GM12878 (cell line): ENCODE results near the gene SLC11A2. TPM values are rescaled to one million over a fixed set of nuclear protein-coding genes. Genes with fewer than 3 reads are reported as not detected.

Experiments
- ATAC-seq: fragments of 200-7000 bp; cut with Tn5 transposase; 3 replicates; pipeline ENCODE4 v1.9.1; 2020; ENCODE audit warnings: mild to moderate bottlenecking, moderate library complexity
- BruUV-seq: library from RNA; stranded (reverse); fragments of 400-500 nt; replicated peaks from 2 replicates; lab custom pipeline; 2021; lab: Mats Ljungman, UMichigan
- CTCF ChIA-PET: fragments of 300-600 bp; sonication (Branson Sonifier 250); formaldehyde crosslinking; extraction: SDS; loops from one replicate; lab custom pipeline; 2021; ENCODE audit warnings: inconsistent platforms; lab: Yijun Ruan, JAX
- POLR2A ChIA-PET: fragments of 350-600 bp; formaldehyde crosslinking; extraction: SDS; loops from one replicate; lab custom pipeline; 2021; ENCODE audit warnings: inconsistent platforms; lab: Charles Lee
- RAD21 ChIA-PET: fragments of 300-600 bp; sonication (Branson Sonifier 250); formaldehyde crosslinking; loops from one replicate; lab custom pipeline; 2023; ENCODE audit warnings: antibody characterized with exemption; ENCODE audit not compliant: unreplicated experiment; lab: Charles Lee
- SMC1A ChIA-PET: fragments of 300-600 bp; sonication (Branson Sonifier 250); formaldehyde crosslinking; loops from one replicate; lab custom pipeline; 2023; ENCODE audit not compliant: unreplicated experiment, uncharacterized antibody; lab: Charles Lee
- DNase-seq: peaks from one replicate; pipeline ENCODE4 v3.0.0-alpha.2; 2011; ENCODE audit warnings: low read depth, low spot score
- FAIRE-seq: peaks from 3 replicates; lab custom pipeline; 2011; peaks lifted over from hg19 to GRCh38; lab: Jason Lieb, UNC
- H2AFZ ChIP-seq: 2 replicates; pipeline ENCODE4 v1.6.0; 2011; ENCODE audit warnings: low read depth, low read length, control low read depth; ENCODE audit not compliant: control insufficient read depth
- H3K27ac ChIP-seq: 2 replicates; pipeline ENCODE4 v1.5.1; 2011; ENCODE audit warnings: control low read depth; ENCODE audit not compliant: control insufficient read depth, insufficient read depth
- H3K27me3 ChIP-seq, 2 experiments: replicated peaks in 1 of 2; 2 replicates each; pipeline versions ENCODE4 v1.6.0 to v1.6.1; 2011; ENCODE audit warnings: low read length in 1 of 2; ENCODE audit not compliant: control insufficient read depth in 2 of 2, insufficient read depth in 2 of 2
- H3K36me3 ChIP-seq, 2 experiments: 2 replicates each; pipeline ENCODE4 v1.5.1; 2011; ENCODE audit warnings: low read length in 1 of 2; ENCODE audit not compliant: control insufficient read depth in 2 of 2, insufficient read depth in 2 of 2
- H3K4me1 ChIP-seq: 2 replicates; pipeline ENCODE4 v1.6.1; 2011; ENCODE audit warnings: mild to moderate bottlenecking, low read length, moderate library complexity, mixed read lengths; ENCODE audit not compliant: control insufficient read depth, insufficient read depth
- H3K4me2 ChIP-seq: 2 replicates; pipeline ENCODE4 v1.6.0; 2011; ENCODE audit warnings: control low read depth; ENCODE audit not compliant: control insufficient read depth, insufficient read depth
- H3K4me3 ChIP-seq: fragments of 200-600 bp; sonication (generic); 2 replicates; pipeline ENCODE4 v1.5.1; 2016
- H3K79me2 ChIP-seq: 2 replicates; pipeline ENCODE4 v1.6.0; 2011; ENCODE audit warnings: low read length; ENCODE audit not compliant: control insufficient read depth, insufficient read depth
- H3K9ac ChIP-seq: 2 replicates; pipeline ENCODE4 v1.8.0; 2011; ENCODE audit warnings: low read length, control low read depth, mixed read lengths; ENCODE audit not compliant: control insufficient read depth, insufficient read depth
- H3K9me3 ChIP-seq: replicated peaks from 3 replicates; pipeline ENCODE4 v1.5.1; 2011; ENCODE audit warnings: mild to moderate bottlenecking, low read length; ENCODE audit not compliant: control insufficient read depth, insufficient read depth
- H4K20me1 ChIP-seq: 2 replicates; pipeline ENCODE4 v1.6.0; 2011; ENCODE audit not compliant: control insufficient read depth, insufficient read depth
- ATF3 ChIP-seq: IDR thresholded peaks from 2 replicates; pipeline ENCODE4 v1.6.1; 2011; ENCODE audit warnings: low read depth, mild to moderate bottlenecking, low read length, moderate library complexity, borderline replicate concordance; ENCODE audit errors: extremely low read depth
- CBFB ChIP-seq: IDR thresholded peaks from 2 replicates; pipeline ENCODE4 v1.6.1; 2016; ENCODE audit warnings: antibody characterized with exemption, low read depth
- CHD4 ChIP-seq: fragments of 200-600 bp; sonication (generic); IDR thresholded peaks from 2 replicates; pipeline ENCODE4 v1.6.1; 2016; ENCODE audit warnings: mild to moderate bottlenecking
- CUX1 ChIP-seq: IDR thresholded peaks from 2 replicates; pipeline ENCODE4 v1.6.1; 2012; ENCODE audit warnings: improper control_type of control experiment, low read depth, low read length; ENCODE audit not compliant: insufficient replicate concordance
- DPF2 ChIP-seq: fragments of 450-650 bp; IDR thresholded peaks from 2 replicates; pipeline ENCODE4 v1.6.1; 2017; ENCODE audit warnings: mild to moderate bottlenecking
- EP300 ChIP-seq, 2 experiments: fragments of 150-350 bp in 1 of 2; IDR thresholded peaks; 2 replicates each; pipeline ENCODE4 v1.6.1; 2011 to 2012; ENCODE audit warnings: low read depth in 2 of 2, low read length in 2 of 2, borderline replicate concordance in 1 of 2, improper control_type of control experiment in 1 of 2, inconsistent platforms in 1 of 2; ENCODE audit not compliant: control insufficient read depth in 1 of 2
- LARP7 ChIP-seq: fragments of 450-650 bp; IDR thresholded peaks from 2 replicates; pipeline ENCODE4 v1.6.1; 2017; ENCODE audit warnings: mild to moderate bottlenecking
- NBN ChIP-seq: fragments of 450-650 bp; IDR thresholded peaks from 2 replicates; pipeline ENCODE4 v1.6.1; 2016
- NFYA ChIP-seq: IDR thresholded peaks from 2 replicates; pipeline ENCODE4 v1.6.1; 2011; ENCODE audit warnings: low read depth, mild to moderate bottlenecking, low read length, improper control_type of control experiment, borderline replicate concordance
- NR2C1 ChIP-seq: fragments of 450-650 bp; IDR thresholded peaks from 2 replicates; pipeline ENCODE4 v1.6.1; 2017; ENCODE audit warnings: antibody characterized with exemption, mild to moderate bottlenecking, moderate library complexity
- RFX5 ChIP-seq: IDR thresholded peaks from 2 replicates; pipeline ENCODE4 v1.6.1; 2011; ENCODE audit warnings: low read depth, low read length, improper control_type of control experiment
- SMARCA5 ChIP-seq: fragments of 450-650 bp; IDR thresholded peaks from 2 replicates; pipeline ENCODE4 v1.6.1; 2017; ENCODE audit warnings: mild to moderate bottlenecking
- SREBF1 ChIP-seq: IDR thresholded peaks from 2 replicates; pipeline ENCODE4 v1.6.1; 2012; ENCODE audit warnings: mild to moderate bottlenecking, low read length
- STAT1 ChIP-seq: fragments of 450-650 bp; conservative IDR thresholded peaks from 2 replicates; pipeline ENCODE4 v1.6.1; 2014; ENCODE audit warnings: antibody characterized with exemption, mild to moderate bottlenecking
- USF1 ChIP-seq: IDR thresholded peaks from 2 replicates; pipeline ENCODE4 v1.6.1; 2011; ENCODE audit warnings: borderline replicate concordance, low read depth, mild to moderate bottlenecking, moderate library complexity, mixed read lengths, low read length; ENCODE audit not compliant: insufficient read depth; ENCODE audit errors: extremely low read length
- USF2 ChIP-seq: IDR thresholded peaks from 2 replicates; pipeline ENCODE4 v1.6.1; 2011; ENCODE audit warnings: low read depth, low read length, improper control_type of control experiment, borderline replicate concordance
- whole genome bisulfite sequencing: methylation state at CpG from one replicate; pipeline ENCODE4 v1.1.6; 2016; ENCODE audit warnings: low lambda C conversion rate; ENCODE audit not compliant: insufficient replicate concordance, insufficient coverage; ENCODE audit errors: missing lambda C conversion rate; 5-methylcytosine and 5-hydroxymethylcytosine counted together
- in situ Hi-C: fragments of 300-500 bp; cut with MboI; formaldehyde crosslinking; loops from 9 replicates; pipeline ENCODE4 v1.14.3; 2018; ENCODE audit warnings: mixed read lengths
- intact Hi-C: fragments of 100-400 bp; cut with micrococcal nuclease; formaldehyde crosslinking; loops from one replicate; pipeline ENCODE4 v1.14.2; 2022; ENCODE audit not compliant: unreplicated experiment
- polyA plus RNA-seq, 11 experiments: library from polyadenylated mRNA; depleted of rRNA in 4 of 11; unstranded in 6 of 11; stranded (reverse) in 5 of 11; fragments of >200 nt; fragmentation: Nextera tagmentation in 4 of 11; fragmentation: Illumina TruSeq in 1 of 11; extraction: Ambion mirVana in 4 of 11; extraction: Trizol in 1 of 11; gene quantifications; 1 replicate in 1 of 11; 2 replicates in 10 of 11; pipeline versions ENCODE4 v1.2.1 to v1.2.3, GENCODE V29; 2011 to 2016; ENCODE audit warnings: inconsistent platforms in 2 of 11, missing spikeins in 2 of 11, low read depth in 1 of 11
- total RNA-seq, 4 experiments: library from RNA; depleted of rRNA in 3 of 4; stranded (reverse); fragments of >200 nt in 3 of 4; fragmentation: Illumina TruSeq in 1 of 4; extraction: Trizol in 1 of 4; gene quantifications; 2 replicates each; pipeline versions ENCODE4 v1.2.1 to v1.2.3, GENCODE V29; 2013 to 2021

The SLC11A2 gene
- total and polyA plus RNA-seq, 10 of the 15 experiments (the other 5 are each of a cell fraction or from before 2014, with no cell fraction given) = 6.2 to 29.4 (median 15.6) TPM

GRCh38 chr12:50984586-50985298 is 41.4 kb downstream of the SLC11A2 start:
- no TSS peak for BruUV-seq
- 52% methylated on average over 2 of the region's 2 CpGs for WGBS
- no peak overlapping the region for H3K27ac ChIP-seq
- no peaks in the 10 kb centered on the region for H4K20me1 ChIP-seq
- SMC1A ChIA-PET = interaction anchor here (0.5 to 7.6 kb wide), 16 partner anchors 15 to 357 kb away, joined by 3 to 129 read pairs (median 4); partner anchors contain the start of gene ATF1
- in situ Hi-C loops (no loop called here), intact Hi-C loops (loop anchor here (5.0 kb wide), 1 partner anchor 217 kb away; no protein-coding TSS in a partner anchor)
- RAD21 ChIA-PET = interaction anchor here (1.2 to 7.3 kb wide), 7 partner anchors 37 to 320 kb away, joined by 3 to 114 read pairs (median 5); partner anchors contain the start of genes ATF1 and SLC11A2
- DNase-seq (no peak), FAIRE-seq (no peak), ATAC-seq (no peak)
- no peaks in the 10 kb centered on the region for H3K9me3 ChIP-seq
- H3K36me3 ChIP-seq = peaks cover 2 to 9% of the 10 kb centered on the region in 2 experiments; a peak in 3 of 4 replicates
- H3K79me2 ChIP-seq = no peaks in the 10 kb centered on the region
- no peak overlapping the region for H3K4me3 ChIP-seq
- CTCF ChIA-PET = interaction anchor here (0.6 to 7.2 kb wide), 14 partner anchors 11 to 548 kb away, joined by 3 to 149 read pairs (median 6); partner anchors contain the start of gene ATF1
- peaks cover 14% of the 10 kb centered on the region for H3K4me1 ChIP-seq
- H3K27me3 ChIP-seq = no peaks in the 10 kb centered on the region
- POLR2A ChIA-PET = interaction anchor here (0.6 to 1.6 kb wide), 2 partner anchors 61 to 220 kb away, joined by 4 to 7 read pairs; no protein-coding TSS in a partner anchor
- no peak overlapping the region for H3K9ac ChIP-seq
- no peak overlapping the region for H2AFZ ChIP-seq
- no peak overlapping the region for H3K4me2 ChIP-seq
- no peak for TF ChIP-seq USF2
- TF ChIP-seq SREBF1 = no peak
- TF ChIP-seq CBFB = no peak
- TF ChIP-seq LARP7 = no peak
- TF ChIP-seq RFX5 = no peak
- no peak for TF ChIP-seq NR2C1
- TF ChIP-seq STAT1 = no peak
- TF ChIP-seq CHD4 = no peak
- no peak for TF ChIP-seq SMARCA5
- TF ChIP-seq NFYA = no peak
- TF ChIP-seq CUX1 = no peak
- no peak for TF ChIP-seq NBN
- no peak for TF ChIP-seq EP300 (IDR thresholded peaks at IDR 0.05; ENCODE audit: borderline replicate concordance in 1 of 2, control insufficient read depth in 1 of 2, low read depth in 2 of 2, low read length in 2 of 2)
- TF ChIP-seq DPF2 = no peak
- no peak for TF ChIP-seq ATF3
- no peak for TF ChIP-seq USF1
